D341Med (cell line): ENCODE results near the gene TTC38.
"Not testable (repeated sequence)": the region's sequence is repeated elsewhere in the genome, so short reads cannot be mapped to it uniquely, and the experiment has no call there.

Experiments
- DNase-seq: peaks from one replicate; pipeline ENCODE4 v3.0.0; 2012; ENCODE audit warnings: low spot score

TTC38 gene

DNA sequence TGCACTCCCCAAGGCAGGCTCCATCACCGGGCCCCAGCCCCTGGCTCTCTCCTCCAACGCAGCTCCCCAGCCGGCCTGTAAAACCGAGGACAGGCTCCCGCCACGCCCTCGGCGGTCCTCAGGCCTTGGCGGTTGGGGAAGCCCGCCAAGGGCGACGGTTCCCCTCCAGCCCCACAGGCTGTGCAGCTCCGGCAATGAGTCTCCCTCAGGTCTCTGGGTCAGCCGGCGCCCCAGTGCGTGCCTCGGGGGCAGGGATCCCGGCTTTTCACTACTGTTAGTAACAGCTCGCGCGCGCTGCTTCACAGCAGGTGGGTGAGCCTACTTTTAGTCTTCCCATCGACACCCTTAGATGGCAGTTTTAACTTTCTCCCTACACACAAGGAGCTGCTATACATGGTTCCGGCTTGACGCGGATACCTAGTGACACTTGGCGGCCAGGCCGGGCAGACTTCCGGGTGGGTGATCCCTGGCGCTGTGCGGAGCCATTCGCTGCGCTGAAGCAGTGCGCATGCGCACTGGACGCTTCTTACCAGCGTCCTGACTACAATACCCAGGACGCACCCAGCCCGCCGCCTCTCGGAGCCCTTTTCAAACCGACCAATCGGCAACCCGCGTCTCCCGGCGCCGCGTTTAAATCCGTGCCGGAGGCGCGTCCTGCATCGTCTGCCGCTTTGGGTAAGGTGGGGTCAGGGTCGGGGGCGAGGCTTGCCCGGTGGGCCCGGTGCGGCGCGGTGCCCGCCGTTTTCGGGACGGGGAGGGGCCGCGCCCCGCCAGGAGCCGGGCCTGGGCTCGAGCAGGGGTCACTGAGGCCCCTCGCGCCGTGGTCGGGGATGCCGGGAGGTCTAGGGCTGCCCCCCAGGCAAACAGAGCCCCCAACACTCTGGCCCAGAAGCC lies 28.7 kb downstream of the TTC38 start, which contains the start of gene GTSE1:
TSS of gene GTSE1 (plus strand) at position 614 of the 894 bp plus-strand sequence. CDS start 531 bp downstream, outside the sequence.
- DNase-seq, result peak; percentile 99

DNA sequence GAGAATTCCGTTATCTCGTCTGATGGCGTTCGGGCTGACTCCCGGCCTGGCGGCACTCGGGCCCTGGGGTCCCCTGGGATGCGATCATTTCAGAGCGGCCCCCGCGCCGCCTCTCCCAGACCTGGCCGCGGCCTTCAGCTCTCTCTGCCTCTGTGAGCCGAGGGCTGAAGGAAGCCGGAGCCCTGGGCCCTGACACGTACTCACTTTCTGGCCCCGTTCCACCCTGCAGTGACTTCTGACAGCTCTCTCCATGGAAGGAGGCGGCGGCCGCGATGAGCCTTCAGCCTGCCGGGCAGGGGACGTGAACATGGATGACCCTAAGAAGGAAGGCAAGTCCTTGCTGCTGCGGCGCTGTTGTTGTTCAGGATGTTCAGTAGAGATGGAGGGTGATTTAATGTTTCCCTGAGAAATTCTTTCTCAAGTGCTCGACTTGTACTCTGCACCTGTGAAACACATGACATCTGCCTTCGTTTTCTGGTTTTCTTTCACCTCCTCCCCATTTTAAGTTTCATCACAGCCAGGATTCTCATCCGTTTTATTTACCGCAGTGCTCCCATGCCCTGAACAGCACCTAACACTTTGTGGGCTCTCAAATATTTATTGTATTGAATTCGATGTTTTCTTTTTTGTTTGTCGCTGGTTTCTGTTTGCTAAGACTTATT lies 29.5 kb downstream of the TTC38 start:
- DNase-seq, result peak; percentile 77

DNA sequence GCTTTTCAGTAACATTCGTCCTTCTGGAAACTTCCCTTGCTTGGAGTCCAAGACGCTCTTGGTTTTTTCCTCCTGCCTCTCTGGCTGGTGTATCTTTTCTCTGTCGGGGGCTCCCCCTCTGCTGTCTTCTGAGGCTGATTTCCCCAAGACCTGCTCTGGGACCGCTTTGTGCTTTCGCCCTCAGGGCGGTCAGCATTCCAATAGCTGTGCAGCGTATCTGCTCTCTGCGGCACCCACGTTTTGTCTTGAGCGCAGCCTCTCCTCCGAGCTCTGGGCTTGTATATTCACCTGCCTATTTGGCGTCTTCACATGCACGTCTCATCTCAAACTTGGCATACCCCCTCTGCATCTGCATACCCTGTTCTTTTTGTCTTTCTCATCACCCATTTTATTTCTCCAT lies 31.3 kb downstream of the TTC38 start:
- DNase-seq, result no peak

DNA sequence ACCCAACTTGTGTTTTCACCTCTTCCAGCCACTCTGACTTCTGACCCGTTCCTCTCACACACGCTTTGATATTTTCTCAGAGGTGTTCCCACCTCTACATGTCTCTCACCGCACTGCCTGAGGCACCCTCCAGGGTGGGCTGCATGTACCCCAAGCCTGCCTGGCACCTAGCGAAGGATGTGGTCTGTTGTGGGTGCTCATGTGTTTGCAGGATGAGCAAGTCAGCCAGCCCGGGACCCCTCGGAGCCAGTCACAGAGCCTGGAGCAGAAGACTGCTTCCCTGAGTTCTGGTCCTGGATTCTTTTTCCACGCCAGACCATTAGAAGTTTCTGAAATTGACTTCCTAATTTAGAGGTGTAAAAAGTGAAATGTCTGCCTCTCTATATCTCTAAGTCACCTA lies 32.7 kb downstream of the TTC38 start:
- DNase-seq, result no peak

DNA sequence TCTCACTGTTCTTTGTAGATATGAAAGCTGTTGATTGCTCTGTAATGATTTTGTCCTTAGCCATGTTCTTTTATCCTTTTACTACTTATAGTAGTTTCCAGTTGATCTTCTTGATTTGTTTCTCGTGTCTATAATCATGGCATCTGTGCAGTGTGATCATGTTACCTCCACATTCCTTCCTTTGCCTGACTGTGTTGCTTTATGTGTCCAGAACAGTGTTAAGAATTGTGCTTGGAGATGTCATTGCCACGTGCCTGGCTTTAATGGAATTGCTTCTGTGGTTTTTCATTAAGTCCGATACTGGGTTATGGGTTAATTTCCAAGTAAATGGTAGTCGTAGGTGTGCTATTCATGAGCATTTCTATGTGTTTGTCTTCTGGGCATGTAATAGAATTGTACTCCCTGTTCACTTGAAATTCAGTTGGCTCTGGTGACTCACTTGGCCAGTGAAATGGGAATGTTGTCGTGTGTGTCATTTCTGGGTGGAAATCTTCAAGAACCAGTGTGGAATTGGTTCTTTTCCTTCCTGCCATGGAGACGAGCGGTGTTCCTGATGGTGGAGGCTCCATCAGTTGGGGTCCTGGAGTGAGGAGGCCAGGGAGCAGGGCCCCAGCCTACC lies 35.6 kb downstream of the TTC38 start:
- no peak for DNase-seq

DNA sequence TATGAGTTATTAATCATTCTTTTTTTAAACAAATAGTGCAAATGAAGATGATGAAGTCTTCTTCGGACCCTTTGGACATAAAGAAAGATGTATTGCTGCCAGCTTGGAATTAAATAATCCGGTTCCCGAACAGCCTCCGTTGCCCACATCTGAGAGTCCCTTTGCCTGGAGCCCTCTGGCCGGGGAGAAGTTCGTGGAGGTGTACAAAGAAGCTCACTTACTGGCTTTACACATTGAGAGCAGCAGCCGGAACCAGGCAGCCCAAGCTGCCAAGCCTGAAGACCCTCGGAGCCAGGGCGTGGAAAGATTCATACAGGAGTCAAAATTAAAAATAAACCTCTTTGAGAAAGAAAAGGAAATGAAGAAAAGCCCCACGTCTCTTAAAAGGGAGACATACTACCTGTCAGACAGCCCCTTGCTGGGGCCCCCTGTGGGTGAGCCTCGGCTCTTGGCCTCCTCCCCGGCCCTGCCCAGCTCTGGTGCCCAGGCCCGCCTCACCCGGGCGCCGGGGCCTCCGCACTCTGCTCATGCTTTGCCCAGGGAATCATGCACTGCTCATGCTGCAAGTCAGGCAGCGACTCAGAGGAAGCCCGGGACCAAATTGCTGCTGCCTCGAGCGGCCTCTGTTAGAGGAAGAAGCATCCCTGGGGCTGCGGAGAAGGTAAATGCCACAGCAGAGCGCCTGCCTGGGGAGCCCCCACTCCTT lies 40.6 kb downstream of the TTC38 start:
- DNase-seq, result no peak

DNA sequence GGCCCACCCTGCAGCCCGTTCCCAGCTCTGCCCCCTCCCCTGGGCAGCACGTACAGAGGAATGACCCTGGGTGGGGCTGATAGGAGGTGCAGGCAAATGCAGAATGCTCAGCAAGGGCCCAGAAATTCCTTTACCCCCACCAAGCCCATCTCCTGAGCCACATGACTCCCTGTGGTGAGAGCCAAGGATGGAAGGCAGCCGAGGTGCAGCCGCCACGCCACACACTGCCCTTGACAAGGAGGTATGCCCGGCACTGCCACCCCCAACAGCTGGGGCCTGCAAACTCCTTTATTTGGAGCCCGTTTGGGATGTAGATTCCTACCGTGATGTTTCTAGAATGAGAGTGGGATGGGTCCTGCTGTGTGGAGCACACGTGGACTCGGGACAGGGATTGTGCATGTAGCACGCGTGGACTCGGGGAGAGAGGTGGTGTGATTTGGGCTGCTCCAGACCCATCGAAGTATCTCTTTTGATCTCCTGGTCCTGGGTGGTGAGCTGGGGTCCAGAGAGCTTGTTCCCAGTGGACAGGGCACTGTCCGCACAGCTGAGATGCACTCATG lies 41.8 kb downstream of the TTC38 start:
- DNase-seq, result no peak

DNA sequence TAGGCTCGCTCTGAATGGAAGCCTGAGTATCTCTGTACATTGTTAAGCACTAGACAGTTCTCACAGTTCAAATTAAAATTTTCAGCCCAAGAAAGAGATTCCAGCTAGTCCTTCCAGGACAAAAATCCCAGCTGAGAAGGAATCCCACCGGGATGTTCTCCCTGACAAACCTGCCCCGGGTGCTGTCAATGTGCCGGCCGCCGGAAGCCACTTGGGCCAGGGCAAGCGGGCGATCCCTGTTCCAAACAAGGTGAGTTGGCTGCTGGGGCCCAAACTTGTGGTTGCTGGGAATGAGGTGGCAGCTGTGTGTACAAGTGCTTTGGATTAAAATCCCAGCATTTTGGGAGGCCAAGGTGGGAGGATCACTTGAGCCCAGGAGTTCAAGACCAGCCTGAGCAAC lies 44.2 kb downstream of the TTC38 start:
- no peak for DNase-seq

DNA sequence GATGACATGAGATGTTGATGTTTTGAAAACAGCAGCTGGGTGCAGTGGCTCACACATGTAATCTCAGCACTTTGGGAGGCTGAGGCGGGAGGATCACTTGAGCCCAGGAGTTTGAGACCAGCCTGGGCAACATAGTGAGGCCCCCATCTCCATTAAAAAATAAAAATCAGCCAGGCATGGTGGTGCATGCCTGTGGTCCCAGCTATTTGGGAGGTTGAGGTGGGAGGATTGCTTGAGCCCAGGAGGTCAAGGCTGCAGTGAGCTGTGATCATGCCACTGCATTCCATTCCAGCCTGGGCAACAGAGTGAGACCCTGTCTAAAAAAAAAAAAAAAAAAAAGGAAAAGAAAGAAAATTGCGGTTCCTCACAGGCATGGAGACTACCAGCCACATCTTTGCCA lies 45.0 kb downstream of the TTC38 start:
- DNase-seq, result not testable (repeated sequence)

DNA sequence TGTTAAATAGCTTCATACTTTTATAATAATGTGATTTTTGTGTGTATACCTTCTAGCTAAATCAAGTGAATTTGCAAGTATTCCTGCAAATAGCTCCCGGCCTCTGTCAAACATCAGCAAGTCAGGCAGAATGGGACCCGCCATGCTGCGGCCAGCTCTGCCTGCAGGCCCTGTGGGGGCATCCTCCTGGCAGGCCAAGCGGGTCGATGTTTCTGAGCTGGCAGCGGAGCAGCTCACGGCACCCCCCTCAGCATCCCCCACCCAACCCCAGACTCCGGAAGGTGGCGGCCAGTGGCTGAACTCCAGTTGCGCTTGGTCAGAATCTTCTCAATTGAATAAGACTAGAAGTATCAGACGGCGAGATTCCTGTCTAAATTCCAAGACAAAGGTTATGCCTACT lies 48.2 kb downstream of the TTC38 start:
- DNase-seq, result no peak

DNA sequence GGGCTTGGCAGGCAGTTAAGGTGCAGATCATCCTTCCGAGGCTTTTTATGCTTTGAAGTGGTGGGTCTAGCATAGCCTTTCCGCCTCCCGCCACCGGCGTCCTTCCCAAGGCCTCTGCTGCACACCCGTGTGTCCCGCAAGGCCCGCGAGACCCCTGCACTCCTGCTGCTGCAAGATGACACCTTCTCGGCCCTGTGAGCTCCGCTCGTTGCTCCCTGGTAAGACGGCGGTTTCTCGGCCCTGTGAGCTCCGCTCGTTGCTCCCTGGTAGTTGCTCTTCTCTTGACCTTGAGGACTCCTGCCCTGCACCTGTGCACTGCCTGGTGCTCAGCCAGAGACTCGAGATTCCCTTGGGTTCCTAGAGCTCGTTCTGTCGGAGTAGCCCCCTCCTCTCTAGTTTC lies 49.8 kb downstream of the TTC38 start:
- no peak for DNase-seq

DNA sequence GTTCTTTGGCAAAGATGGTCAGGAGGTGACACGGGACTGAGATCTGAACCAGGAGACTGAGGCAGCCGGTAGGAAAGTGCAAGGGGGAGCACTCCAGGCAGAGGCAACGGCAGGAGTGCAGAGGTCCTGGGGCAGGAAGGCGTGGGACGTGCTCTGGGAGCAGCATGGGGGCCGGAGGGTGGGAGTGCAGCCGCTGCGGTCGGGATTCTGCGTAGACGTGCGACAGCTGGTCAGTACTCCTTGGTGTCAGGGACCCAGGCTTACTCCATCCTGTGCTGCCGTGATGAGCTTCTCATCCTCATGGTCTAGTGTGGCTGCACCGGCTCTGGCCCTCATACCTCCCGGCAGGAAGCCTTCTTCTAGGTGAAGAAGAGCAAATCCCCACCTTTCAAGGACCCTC lies 50.8 kb downstream of the TTC38 start:
- no peak for DNase-seq

DNA sequence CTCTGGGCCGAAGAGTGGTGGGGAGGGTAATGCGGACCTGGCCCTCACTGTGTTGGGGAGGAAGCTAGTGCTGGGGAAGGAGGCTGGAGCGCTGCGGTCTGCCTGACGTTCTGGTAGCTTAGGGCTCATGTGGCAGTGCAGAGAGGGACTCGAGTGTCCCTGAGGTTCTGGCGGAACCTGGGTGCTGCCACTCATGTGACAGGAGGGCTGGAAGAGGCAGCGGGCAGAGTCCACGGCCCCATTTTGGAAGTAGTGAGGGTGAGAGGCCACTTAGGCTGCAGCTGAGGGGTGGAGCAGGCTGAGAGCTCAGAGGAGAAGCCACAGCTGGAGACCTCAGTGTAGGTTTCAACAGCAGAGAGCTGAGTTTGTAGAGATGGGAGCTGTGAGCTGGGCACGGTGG lies 51.5 kb downstream of the TTC38 start:
- DNase-seq, result no peak

DNA sequence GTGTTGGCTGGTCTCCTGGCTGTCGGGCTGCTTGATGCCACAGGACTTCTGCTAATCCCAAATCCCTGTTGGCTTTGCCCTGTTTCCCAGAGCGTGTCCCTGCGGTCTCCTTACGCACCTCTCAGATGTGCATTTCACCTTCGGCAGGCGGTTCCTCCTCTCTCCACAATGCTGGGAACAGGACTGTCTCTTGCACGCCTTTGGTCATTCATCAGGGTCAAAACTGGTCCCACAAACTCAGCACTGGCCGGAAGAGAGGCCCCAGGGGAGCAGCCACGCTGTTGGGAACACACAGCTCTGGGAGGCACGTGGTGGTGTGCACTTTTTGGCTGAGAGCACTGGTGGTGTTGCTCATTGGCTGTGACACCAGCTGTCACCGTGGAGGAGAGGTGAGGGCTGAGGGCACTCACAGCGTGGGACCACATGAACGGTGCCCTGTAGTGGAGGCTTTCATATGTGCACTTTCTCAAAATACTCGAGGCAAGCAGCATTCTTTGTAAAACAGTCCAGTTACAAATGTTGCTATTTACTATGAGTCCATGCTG lies 52.4 kb downstream of the TTC38 start:
- DNase-seq, result no peak

DNA sequence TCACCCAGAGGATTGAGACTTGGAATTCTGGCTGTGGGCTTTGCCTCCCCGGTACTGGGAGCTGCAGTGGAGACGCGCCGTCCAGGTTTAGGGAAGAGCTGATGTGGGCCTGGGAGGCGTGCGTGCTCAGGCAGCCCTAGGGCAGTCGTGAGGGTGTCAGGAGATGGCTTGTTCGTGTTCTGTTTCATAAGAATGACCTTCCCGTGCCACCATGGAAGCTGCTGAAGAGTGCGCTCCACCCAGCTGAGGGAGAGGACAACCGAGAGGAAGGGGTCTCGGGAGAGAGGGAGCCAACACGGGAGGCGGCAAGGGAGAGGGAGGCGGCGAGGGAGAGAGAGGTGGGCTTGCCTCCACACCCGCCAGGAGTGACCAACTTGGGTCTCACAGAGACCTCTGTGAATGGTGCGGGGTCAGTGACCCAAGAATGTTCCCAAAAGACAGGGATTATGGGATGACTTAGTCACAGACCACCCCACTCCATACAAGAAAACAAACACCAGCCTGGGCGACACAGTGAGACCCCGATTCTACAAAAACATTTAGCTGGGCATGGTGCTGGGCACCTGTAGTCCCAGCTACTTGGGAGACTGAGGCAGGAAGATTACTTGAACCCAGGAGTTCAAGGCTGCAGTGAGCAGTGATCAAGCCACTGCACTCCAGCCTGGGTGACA lies 53.0 kb downstream of the TTC38 start:
- no peak for DNase-seq

DNA sequence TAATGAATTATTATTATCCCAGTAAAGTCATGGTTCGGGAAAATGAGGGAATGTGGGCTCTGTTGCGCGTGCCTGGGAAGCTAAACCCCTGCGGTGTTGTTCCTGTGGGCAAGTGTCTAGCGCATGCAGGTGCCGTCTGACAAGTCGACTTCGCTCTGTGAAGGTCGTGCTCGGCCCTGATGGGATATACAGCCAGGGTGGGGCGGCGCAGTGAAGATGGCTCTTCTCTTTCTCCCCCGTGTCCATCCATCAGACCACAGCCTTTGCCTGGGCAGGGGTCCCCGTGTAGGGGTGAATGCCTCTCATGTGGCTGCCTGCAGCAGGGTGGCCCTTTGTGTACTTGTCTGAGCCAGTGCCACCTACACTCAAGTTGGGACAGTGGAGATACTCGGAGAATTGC lies 54.9 kb downstream of the TTC38 start:
- no peak for DNase-seq

DNA sequence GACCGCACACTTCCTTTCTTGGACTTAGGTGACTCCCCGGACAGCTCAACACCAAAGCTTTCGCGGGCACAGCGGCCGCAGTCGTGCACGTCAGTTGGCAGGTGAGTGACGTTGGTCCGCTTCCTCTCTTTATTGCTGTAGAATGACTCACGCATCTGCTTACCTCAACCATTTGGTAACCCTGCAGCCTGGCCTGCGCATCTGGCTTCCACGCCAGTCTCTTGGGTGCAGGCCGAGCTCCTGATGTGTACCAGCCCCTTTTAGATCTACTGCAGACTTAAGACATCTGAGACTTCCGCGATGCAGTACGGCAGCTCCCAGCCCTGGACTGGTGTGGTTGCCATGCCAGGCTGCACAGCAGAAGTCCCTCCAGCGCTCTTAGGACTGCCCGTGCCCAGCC lies 55.4 kb downstream of the TTC38 start:
- no peak for DNase-seq

DNA sequence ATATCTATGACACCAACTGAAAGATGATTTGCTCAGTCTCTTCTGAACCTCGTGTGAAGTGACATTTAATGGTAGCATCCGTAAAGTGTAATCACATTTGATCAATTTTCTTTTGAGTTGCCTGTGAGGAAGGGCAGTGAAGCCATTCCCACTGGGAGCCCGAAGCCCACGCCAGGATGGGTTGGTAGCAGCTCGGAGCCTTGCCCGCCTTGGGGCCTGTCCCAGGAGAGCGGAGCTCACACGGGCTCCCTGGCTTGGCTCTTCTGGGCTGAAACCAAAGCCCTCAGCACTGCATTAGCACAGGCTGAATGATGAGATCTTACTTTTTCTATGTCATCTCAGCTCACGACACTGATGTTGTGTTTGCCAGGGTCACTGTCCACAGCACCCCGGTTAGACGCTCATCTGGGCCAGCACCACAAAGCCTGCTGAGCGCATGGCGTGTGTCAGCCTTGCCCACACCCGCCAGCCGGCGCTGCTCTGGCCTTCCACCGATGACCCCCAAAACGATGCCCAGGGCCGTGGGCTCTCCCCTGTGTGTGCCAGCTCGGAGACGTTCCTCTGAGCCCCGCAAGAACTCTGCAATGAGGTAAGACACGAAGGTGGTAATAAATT lies 58.4 kb downstream of the TTC38 start:
- no peak for DNase-seq

DNA sequence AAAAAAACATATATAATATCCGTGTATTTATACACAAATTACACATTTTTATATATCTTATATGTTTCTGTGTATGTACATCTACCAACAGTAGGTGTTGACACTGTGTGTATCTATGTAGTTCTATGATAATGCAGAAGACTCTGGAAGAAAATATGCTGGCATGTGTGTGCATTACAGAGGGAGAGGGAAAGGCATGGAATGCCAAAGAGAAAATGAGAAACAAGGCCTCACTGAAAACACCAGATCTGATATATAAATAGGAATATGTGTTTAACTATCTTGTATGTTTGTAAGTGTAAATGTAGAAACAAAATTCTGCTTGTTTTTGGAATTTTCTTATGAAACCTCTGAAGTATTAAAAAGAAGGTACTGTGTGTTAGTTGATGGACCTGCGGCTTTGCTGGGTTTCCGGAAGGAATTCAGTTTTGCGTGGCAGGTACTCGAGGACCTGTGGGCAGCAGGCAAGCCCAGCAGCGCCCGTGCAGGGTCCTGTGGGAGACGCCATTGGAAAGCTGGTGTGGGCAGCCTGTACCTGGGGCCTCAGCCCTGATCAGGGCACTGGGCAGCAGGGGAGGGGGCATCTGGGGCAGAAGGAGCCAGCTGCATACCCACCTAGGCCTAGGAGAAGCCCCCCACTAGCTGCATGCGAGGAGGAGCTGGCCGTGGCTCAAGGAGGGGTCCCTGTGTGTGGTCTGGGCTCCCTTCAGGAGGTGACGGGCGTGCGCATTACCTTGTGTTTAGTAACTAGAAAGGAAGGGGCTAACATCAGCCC lies 60.1 kb downstream of the TTC38 start:
- no peak for DNase-seq

DNA sequence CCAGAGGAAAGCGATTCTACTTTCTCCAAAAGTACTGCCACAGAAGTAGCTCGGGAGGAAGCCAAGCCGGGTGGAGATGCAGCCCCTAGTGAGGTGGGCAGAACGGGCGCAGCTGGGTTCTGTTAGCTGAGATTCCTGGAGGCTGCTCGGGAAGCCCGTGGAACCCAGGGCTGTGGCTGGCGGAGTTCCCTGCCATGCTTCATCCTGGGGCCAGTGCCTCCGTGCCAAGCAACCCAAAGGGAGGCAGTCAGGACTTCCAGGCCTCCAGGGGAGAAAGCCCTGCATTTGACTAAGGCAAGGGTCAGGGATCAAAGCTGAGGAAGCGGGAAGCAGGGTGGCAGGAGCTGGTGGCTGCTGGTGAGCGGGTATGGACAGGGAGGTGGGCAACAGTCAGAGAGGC lies 61.0 kb downstream of the TTC38 start:
- DNase-seq, result no peak
